Activated CD8-positive, alpha-beta T cell treated with anti-CD3 and anti-CD28 coated beads, Interleukin-2, amount 10 ng/mL, durations not matched to agents 7 days and 5 days (primary cell): Measurements from ENCODE around the gene CNOT1. TPM values are rescaled to one million over a fixed set of nuclear protein-coding genes. Genes with fewer than 3 reads are reported as not detected.

Experiments used
- ATAC-seq: fragments of 150-1000 bp; cut with Tn5 transposase; one replicate; pipeline ENCODE4 v1.10.0; 2021; ENCODE audit warnings: moderate library complexity
- CTCF ChIA-PET: fragments of 350-600 bp; sonication (Branson Sonifier 250); formaldehyde crosslinking; loops from one replicate; lab custom pipeline; 2021; ENCODE audit warnings: antibody characterized with exemption; lab: Charles Lee
- POLR2A ChIA-PET: fragments of 350-600 bp; sonication (Branson Sonifier 250); formaldehyde crosslinking; loops from one replicate; lab custom pipeline; 2021; ENCODE audit warnings: antibody characterized with exemption; lab: Charles Lee
- DNase-seq: peaks from one replicate; pipeline ENCODE4 v3.0.0-alpha.2; 2020
- H3K27ac Mint-ChIP-seq: one replicate; pipeline ENCODE4 v1.8.0; 2021; ENCODE audit warnings: mild to moderate bottlenecking, mixed read lengths
- H3K27me3 Mint-ChIP-seq: one replicate; pipeline ENCODE4 v1.8.0; 2021; ENCODE audit warnings: low read depth, mixed read lengths
- H3K36me3 Mint-ChIP-seq: one replicate; pipeline ENCODE4 v1.8.0; 2021; ENCODE audit warnings: low read depth, mixed read lengths
- H3K4me1 Mint-ChIP-seq: one replicate; pipeline ENCODE4 v1.8.0; 2021; ENCODE audit warnings: low read depth, mixed read lengths
- H3K4me3 Mint-ChIP-seq: one replicate; pipeline ENCODE4 v1.8.0; 2021; ENCODE audit warnings: mild to moderate bottlenecking, mixed read lengths
- H3K9me3 Mint-ChIP-seq: one replicate; pipeline ENCODE4 v1.8.0; 2022; ENCODE audit warnings: mixed read lengths; ENCODE audit not compliant: insufficient read depth
- total RNA-seq, 2 experiments: library from RNA; stranded (reverse); gene quantifications; one replicate each; pipeline ENCODE4 v1.2.3, GENCODE V29; 2021

Gene CNOT1
- total RNA-seq, 2 experiments from 2014 or later, result 262 TPM

- ChIA-PET CTCF (no interaction called here), POLR2A (no interaction called here)
- Mint-ChIP-seq H3K36me3 (peaks cover 76% of the 10 kb centered on the region), H3K4me3 (no peak overlapping the region), H3K27me3 (no peaks in the 10 kb centered on the region), H3K4me1 (peaks cover 18% of the 10 kb centered on the region), H3K27ac (no peak overlapping the region), H3K9me3 (no peaks in the 10 kb centered on the region)
- ATAC-seq (no peak), DNase-seq (no peak)
These were observed 95.7 kb downstream of the CNOT1 start for GRCh38 chr16:58533751-58534470.

DNA sequence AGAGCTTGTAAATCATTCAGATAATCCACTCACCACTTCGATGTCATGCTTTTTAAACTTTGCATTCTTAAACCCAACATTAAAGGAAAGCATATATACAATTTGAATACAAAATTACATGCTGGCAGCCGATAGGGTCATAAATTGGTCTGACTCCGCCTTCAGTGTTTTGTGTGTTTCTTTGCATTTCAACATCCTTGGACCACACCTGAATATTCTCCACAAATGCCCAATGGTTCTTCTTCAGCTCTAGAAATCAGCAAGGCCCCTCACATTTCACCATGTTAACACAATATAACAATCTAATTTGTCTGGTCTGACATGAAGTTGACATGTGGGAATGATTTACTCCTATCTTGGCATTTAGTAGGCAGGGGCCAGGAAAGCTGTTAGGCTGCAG, 97.2 kb downstream of the CNOT1 start:
- H3K27me3 Mint-ChIP-seq, result no peaks in the 10 kb centered on the region
- CTCF ChIA-PET, result interaction anchor here (1.0 kb wide), 1 partner anchor 9 kb away, joined by 3 read pairs; no protein-coding TSS in a partner anchor
- H3K27ac Mint-ChIP-seq, result no peak overlapping the region
- H3K4me1 Mint-ChIP-seq, result peaks cover 9% of the 10 kb centered on the region
- POLR2A ChIA-PET, result no interaction called here
- H3K4me3 Mint-ChIP-seq, result no peak overlapping the region
- no peaks in the 10 kb centered on the region for H3K9me3 Mint-ChIP-seq
- ATAC-seq (no peak), DNase-seq (no peak)
- H3K36me3 Mint-ChIP-seq, result peaks cover 68% of the 10 kb centered on the region

DNA sequence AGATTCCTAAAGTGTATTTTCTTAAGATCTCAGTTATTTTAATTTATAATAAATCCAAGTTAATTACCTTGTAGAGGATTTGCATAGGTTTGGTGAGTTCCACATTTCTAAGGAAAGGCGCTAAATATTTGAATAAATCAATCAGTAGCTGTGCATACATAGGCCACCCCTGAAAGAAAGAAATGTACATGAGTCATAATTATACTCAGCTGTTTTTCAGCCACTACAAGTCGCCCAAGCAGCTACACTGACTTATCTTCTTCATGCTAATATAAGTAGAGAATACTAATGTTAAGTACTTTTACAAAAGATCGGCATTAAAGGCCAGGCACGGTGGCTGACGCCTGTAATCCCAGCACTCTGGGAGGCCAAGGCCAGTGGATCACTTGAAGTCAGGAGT, 99.4 kb downstream of the CNOT1 start:
- Mint-ChIP-seq H3K27me3 (no peaks in the 10 kb centered on the region), H3K9me3 (no peaks in the 10 kb centered on the region), H3K27ac (no peak overlapping the region), H3K36me3 (peaks cover 66% of the 10 kb centered on the region), H3K4me1 (no peaks in the 10 kb centered on the region), H3K4me3 (no peak overlapping the region)
- ChIA-PET POLR2A (interaction anchor here (0.6 kb wide), 1 partner anchor 53 kb away, joined by 5 read pairs; no protein-coding TSS in a partner anchor), CTCF (interaction anchor here (1.1 kb wide), 1 partner anchor 11 kb away, joined by 3 read pairs; no protein-coding TSS in a partner anchor)
- ATAC-seq (no peak), DNase-seq (no peak)

GRCh38 chr16:58519707-58520106, 109.9 kb downstream of the CNOT1 start:
- Mint-ChIP-seq H3K9me3 (no peaks in the 10 kb centered on the region), H3K27ac (no peak overlapping the region), H3K36me3 (peaks cover 64% of the 10 kb centered on the region), H3K27me3 (no peaks in the 10 kb centered on the region), H3K4me3 (no peak overlapping the region), H3K4me1 (peaks cover 33% of the 10 kb centered on the region)
- ATAC-seq (no peak), DNase-seq (peak; percentile 5)
- ChIA-PET POLR2A (no interaction called here), CTCF (interaction anchor here (1.2 to 1.9 kb wide), 2 partner anchors 11 to 236 kb away, joined by 3 to 8 read pairs; no protein-coding TSS in a partner anchor)

DNA sequence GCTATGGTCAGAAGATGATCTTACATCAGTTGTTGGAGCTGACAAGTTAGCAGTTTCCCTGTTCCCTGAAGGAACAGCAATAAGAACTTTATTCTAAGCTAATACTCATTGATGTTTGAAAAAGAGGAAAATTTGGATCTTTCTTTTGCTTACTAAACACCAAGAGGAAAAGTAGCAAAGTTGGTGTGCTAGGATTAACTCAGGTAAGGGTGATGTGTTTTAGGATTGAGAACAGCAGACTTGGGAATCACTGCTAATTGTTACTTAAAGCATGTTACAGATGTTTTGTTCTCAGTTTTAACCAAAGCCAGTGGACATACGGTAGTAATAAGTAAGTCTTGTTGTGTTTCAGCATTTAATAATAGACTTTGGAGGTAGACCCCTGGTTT, 110.7 kb downstream of the CNOT1 start:
- Mint-ChIP-seq H3K4me3 (no peak overlapping the region), H3K27ac (no peak overlapping the region)

GRCh38 chr16:58518083-58518979, 111.3 kb downstream of the CNOT1 start:
- ChIA-PET CTCF (interaction anchor here (0.8 to 2.0 kb wide), 4 partner anchors 10 to 237 kb away, joined by 3 to 11 read pairs (median 4); no protein-coding TSS in a partner anchor), POLR2A (interaction anchor here (1.5 kb wide), 1 partner anchor 111 kb away, joined by 3 read pairs; no protein-coding TSS in a partner anchor)
- no peak overlapping the region for H3K4me3 Mint-ChIP-seq
- H3K4me1 Mint-ChIP-seq, result peaks cover 33% of the 10 kb centered on the region
- ATAC-seq (no peak), DNase-seq (peak; percentile 17)
- H3K27ac Mint-ChIP-seq, result peak overlapping the region; percentile 47
- H3K9me3 Mint-ChIP-seq, result no peaks in the 10 kb centered on the region
- no peaks in the 10 kb centered on the region for H3K27me3 Mint-ChIP-seq
- peaks cover 57% of the 10 kb centered on the region for H3K36me3 Mint-ChIP-seq

More for the DNA sequence above, 110.7 kb downstream of the CNOT1 start:
- no peaks in the 10 kb centered on the region for H3K27me3 Mint-ChIP-seq
- DNase-seq (no peak), ATAC-seq (no peak)
- ChIA-PET CTCF (interaction anchor here (0.9 to 2.0 kb wide), 4 partner anchors 9 to 237 kb away, joined by 3 to 11 read pairs (median 3); no protein-coding TSS in a partner anchor), POLR2A (interaction anchor here (1.5 kb wide), 1 partner anchor 110 kb away, joined by 3 read pairs; no protein-coding TSS in a partner anchor)
- no peaks in the 10 kb centered on the region for H3K9me3 Mint-ChIP-seq
- H3K4me1 Mint-ChIP-seq, result peaks cover 33% of the 10 kb centered on the region
- peaks cover 58% of the 10 kb centered on the region for H3K36me3 Mint-ChIP-seq

DNA sequence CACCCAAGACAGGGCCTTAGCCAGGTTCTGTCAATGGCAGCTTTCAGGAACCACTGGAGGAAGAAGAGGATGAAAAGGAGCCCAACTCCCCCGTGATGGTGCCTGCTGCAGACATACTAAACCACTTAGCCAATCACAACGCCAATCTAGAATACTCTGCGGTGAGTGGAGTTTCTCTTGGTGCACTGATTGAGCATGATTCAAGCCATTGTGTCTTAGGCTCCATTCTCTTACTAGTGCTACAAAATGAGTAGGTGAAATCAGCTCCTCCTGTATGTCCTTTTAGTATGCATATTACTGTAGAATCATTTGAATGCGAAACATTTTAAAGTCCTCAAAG, 112.9 kb downstream of the CNOT1 start:
- no peak for ATAC-seq
- CTCF ChIA-PET, result no interaction called here
- Mint-ChIP-seq H3K4me1 (peaks cover 35% of the 10 kb centered on the region), H3K36me3 (peaks cover 45% of the 10 kb centered on the region), H3K9me3 (no peaks in the 10 kb centered on the region), H3K4me3 (peak overlapping the region; percentile 86), H3K27ac (no peak overlapping the region), H3K27me3 (no peaks in the 10 kb centered on the region)
- DNase-seq, result no peak
- POLR2A ChIA-PET, result no interaction called here

DNA sequence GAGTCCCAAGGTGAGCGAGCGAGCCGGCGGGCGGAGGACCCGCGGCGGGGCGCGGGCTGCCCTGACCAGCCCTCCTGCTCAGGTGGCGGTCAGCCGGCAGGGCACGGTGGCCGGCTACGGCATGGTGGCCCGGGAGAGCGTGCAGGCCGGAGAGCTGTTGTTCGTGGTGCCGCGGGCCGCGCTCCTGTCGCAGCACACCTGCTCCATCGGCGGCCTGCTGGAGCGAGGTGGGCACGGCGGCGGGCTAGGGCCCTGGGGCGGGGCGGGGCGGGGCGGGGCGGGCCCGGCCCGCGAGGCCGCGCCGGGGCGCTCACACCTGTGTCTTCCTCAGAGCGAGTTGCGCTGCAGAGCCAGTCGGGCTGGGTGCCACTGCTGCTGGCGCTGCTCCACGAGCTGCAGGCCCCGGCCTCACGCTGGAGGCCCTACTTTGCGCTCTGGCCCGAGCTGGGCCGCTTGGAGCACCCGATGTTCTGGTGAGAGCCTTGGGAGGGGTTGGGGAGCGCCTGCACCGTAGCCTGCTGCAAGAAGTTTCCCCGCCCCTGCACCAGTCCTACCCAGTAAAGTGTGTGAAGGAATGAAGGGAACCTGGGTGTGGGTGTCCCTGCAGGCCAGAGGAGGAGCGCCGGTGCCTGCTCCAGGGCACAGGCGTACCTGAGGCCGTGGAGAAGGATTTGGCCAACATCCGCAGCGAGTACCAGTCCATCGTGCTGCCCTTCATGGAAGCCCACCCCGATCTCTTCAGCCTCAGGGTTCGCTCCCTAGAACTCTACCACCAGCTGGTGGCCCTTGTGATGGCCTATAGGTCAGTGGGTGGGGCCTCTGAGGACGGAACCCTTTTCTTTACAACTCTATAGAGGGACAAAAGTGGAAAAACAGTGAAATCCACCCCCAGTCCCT, 113.5 kb downstream of the CNOT1 start:
- DNase-seq (peak; percentile 61), ATAC-seq (peak; percentile 73)
- Mint-ChIP-seq H3K27ac (peak overlapping the region; percentile 87), H3K36me3 (peaks cover 40% of the 10 kb centered on the region), H3K9me3 (no peaks in the 10 kb centered on the region), H3K4me1 (peaks cover 35% of the 10 kb centered on the region), H3K27me3 (no peaks in the 10 kb centered on the region), H3K4me3 (peak overlapping the region; percentile 86)
- POLR2A ChIA-PET, result interaction anchor here (0.6 kb wide), 1 partner anchor 45 kb away, joined by 5 read pairs; no protein-coding TSS in a partner anchor
- CTCF ChIA-PET, result interaction anchor here (0.9 to 2.6 kb wide), 2 partner anchors 8 to 240 kb away, joined by 3 to 27 read pairs; no protein-coding TSS in a partner anchor

DNA sequence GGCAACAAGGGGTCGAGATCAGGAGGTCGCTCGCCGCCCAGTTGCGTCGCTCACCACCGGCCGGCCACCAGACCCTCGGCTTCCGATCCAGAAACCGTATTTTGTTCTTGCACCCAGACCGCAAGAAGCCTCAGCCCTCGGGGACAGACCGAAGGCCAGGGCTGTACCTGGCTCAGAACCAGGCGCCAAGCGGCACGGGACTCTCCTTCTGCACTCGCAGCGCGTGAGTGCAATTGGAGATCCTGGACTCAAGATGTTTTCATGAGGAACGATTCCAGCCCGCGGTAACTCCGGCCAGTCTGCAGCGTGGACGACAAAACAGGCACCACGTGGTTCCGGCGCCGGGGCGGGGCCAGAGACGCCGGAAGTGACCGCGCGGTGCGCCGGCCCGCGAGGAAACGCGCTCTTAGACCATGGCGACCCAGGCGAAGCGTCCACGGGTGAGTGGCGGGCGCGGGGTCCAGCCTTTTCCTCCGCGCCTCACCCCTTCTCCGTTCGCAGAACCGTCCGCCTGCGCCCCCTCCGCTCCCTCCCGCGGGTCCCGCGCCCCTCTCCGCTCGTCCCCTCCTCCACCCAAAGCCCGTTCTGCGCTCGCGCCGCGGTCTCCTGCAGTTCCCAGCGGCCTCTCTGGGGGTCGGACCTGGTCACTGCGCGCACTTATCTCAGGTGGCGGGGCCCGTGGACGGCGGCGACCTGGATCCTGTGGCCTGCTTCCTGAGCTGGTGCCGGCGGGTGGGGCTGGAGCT, 114.3 kb downstream of the CNOT1 start, which contains the start of gene SETD6:
Gene SETD6 (plus strand): TSS at position 393 of the 746 bp plus-strand sequence. CDS start 21 bp downstream, at position 414.
- Mint-ChIP-seq H3K36me3 (peaks cover 32% of the 10 kb centered on the region), H3K27ac (peak within 1 kb of the TSS; percentile 87), H3K27me3 (no peaks in the 10 kb centered on the region), H3K4me3 (peak within 1 kb of the TSS; percentile 86), H3K9me3 (no peaks in the 10 kb centered on the region), H3K4me1 (peaks cover 32% of the 10 kb centered on the region)
- ATAC-seq, result peak; percentile 75
- peak; percentile 79 for DNase-seq
- CTCF ChIA-PET, result interaction anchor here (0.9 to 2.6 kb wide), 2 partner anchors 9 to 241 kb away, joined by 3 to 27 read pairs; no protein-coding TSS in a partner anchor
- POLR2A ChIA-PET, result interaction anchor here (0.6 to 1.2 kb wide), 2 partner anchors 10 to 46 kb away, joined by 3 to 5 read pairs; no protein-coding TSS in a partner anchor

GRCh38 chr16:58513874-58514273, 115.8 kb downstream of the CNOT1 start:
- Mint-ChIP-seq H3K4me1 (peaks cover 30% of the 10 kb centered on the region), H3K36me3 (peaks cover 22% of the 10 kb centered on the region), H3K27me3 (no peaks in the 10 kb centered on the region), H3K27ac (no peak overlapping the region), H3K4me3 (no peak overlapping the region), H3K9me3 (no peaks in the 10 kb centered on the region)
- ChIA-PET CTCF (interaction anchor here (0.6 to 2.6 kb wide), 5 partner anchors 33 to 242 kb away, joined by 3 to 27 read pairs (median 6); no protein-coding TSS in a partner anchor), POLR2A (interaction anchor here (1.2 kb wide), 1 partner anchor 8 kb away, joined by 3 read pairs; no protein-coding TSS in a partner anchor)
- DNase-seq, result no peak
- no peak for ATAC-seq
